ENCODE measurements around the gene GIMAP2. TPM values are rescaled to one million over a fixed set of nuclear protein-coding genes. Genes with fewer than 3 reads are reported as not detected.

GIMAP2 gene
- total RNA-seq, 1 donor from 2014 or later = not detected

DNA sequence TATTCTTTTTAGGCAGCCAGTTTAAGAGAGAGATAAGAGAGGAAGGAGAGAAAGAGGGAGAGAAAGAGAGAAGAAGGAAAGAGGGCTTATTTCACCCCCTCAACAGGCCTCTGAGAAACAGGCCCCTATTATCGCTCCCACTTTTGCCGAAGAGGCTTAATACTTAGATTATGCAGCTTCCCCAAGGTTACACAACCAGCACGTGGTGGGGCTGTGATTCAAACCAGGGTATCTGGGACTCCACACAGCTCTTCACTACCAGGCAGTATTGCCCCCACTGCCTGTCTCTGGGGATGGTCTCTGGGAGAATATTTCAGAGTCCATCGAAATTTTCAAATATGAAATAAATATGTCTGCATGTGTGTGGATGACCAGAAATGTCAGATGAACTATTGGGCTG is 33.9 kb downstream of the GIMAP2 start:
- TF ChIP-seq EZH2 (IDR thresholded peaks at IDR 0.05; ENCODE audit: insufficient read depth, low read length) (no peak), CTCF (IDR thresholded peaks at IDR 0.05; ENCODE audit: insufficient read depth, low read depth, low read length) (no peak)
- H3K79me2 ChIP-seq (ENCODE audit: insufficient read depth, low read length) = no peaks in the 10 kb centered on the region
- H3K9me3 ChIP-seq (ENCODE audit: insufficient read depth, low read depth, low read length) = no peaks in the 10 kb centered on the region
- Mint-ChIP-seq H3K4me3 (ENCODE audit: unreplicated experiment) (no peak overlapping the region), H3K36me3 (ENCODE audit: low read depth, unreplicated experiment) (no peaks in the 10 kb centered on the region), H3K27me3 (ENCODE audit: low read depth, unreplicated experiment) (peaks cover 41% of the 10 kb centered on the region), H3K9me3 (ENCODE audit: unreplicated experiment) (peaks cover 2% of the 10 kb centered on the region), H3K4me1 (ENCODE audit: low read depth, unreplicated experiment) (no peaks in the 10 kb centered on the region), H3K27ac (ENCODE audit: unreplicated experiment) (no peak overlapping the region)
- no peak overlapping the region for H3K9ac ChIP-seq (ENCODE audit: low read length)
- H4K20me1 ChIP-seq (ENCODE audit: insufficient read depth, low read length) = no peaks in the 10 kb centered on the region
- DNase-seq (ENCODE audit: low read depth) (no peak), FAIRE-seq (no peak)
- H2AFZ ChIP-seq (ENCODE audit: low read depth, low read length) = no peak overlapping the region
- no peaks in the 10 kb centered on the region for H3K4me1 ChIP-seq (ENCODE audit: insufficient read depth, low read length)
- no peak overlapping the region for H3K4me3 ChIP-seq (ENCODE audit: insufficient read depth, low read depth, low read length)
- no peak overlapping the region for H3K27ac ChIP-seq (ENCODE audit: low read depth, low read length)
- H3K27me3 ChIP-seq (ENCODE audit: insufficient read depth, low read length) = no peaks in the 10 kb centered on the region
- no peak overlapping the region for H3K4me2 ChIP-seq (ENCODE audit: low read length)
- H3K36me3 ChIP-seq (ENCODE audit: insufficient read depth, low read length) = no peaks in the 10 kb centered on the region

GRCh38 chr7:150719960-150720891 is 34.7 kb downstream of the GIMAP2 start:
- Mint-ChIP-seq H3K4me3 (ENCODE audit: unreplicated experiment) (no peak overlapping the region), H3K27me3 (ENCODE audit: low read depth, unreplicated experiment) (peaks cover 41% of the 10 kb centered on the region), H3K9me3 (ENCODE audit: unreplicated experiment) (peaks cover 2% of the 10 kb centered on the region), H3K27ac (ENCODE audit: unreplicated experiment) (no peak overlapping the region), H3K36me3 (ENCODE audit: low read depth, unreplicated experiment) (no peaks in the 10 kb centered on the region), H3K4me1 (ENCODE audit: low read depth, unreplicated experiment) (no peaks in the 10 kb centered on the region)
- no peaks in the 10 kb centered on the region for H3K79me2 ChIP-seq (ENCODE audit: insufficient read depth, low read length)
- no peak for FAIRE-seq
- H3K9ac ChIP-seq (ENCODE audit: low read length) = no peak overlapping the region
- no peaks in the 10 kb centered on the region for H3K4me1 ChIP-seq (ENCODE audit: insufficient read depth, low read length)
- no peaks in the 10 kb centered on the region for H3K36me3 ChIP-seq (ENCODE audit: insufficient read depth, low read length)
- H3K9me3 ChIP-seq (ENCODE audit: insufficient read depth, low read depth, low read length) = no peaks in the 10 kb centered on the region
- DNase-seq (ENCODE audit: low read depth) = no peak
- TF ChIP-seq EZH2 (IDR thresholded peaks at IDR 0.05; ENCODE audit: insufficient read depth, low read length) (no peak), CTCF (IDR thresholded peaks at IDR 0.05; ENCODE audit: insufficient read depth, low read depth, low read length) (no peak)
- no peak overlapping the region for H3K27ac ChIP-seq (ENCODE audit: low read depth, low read length)
- no peaks in the 10 kb centered on the region for H3K27me3 ChIP-seq (ENCODE audit: insufficient read depth, low read length)
- H4K20me1 ChIP-seq (ENCODE audit: insufficient read depth, low read length) = no peaks in the 10 kb centered on the region
- H2AFZ ChIP-seq (ENCODE audit: low read depth, low read length) = no peak overlapping the region
- H3K4me3 ChIP-seq (ENCODE audit: insufficient read depth, low read depth, low read length) = no peak overlapping the region
- no peak overlapping the region for H3K4me2 ChIP-seq (ENCODE audit: low read length)

GRCh38 chr7:150721970-150722373 is 36.5 kb downstream of the GIMAP2 start:
- DNase-seq (ENCODE audit: low read depth) (no peak), FAIRE-seq (no peak)
- H3K9ac ChIP-seq (ENCODE audit: low read length) = no peak overlapping the region
- Mint-ChIP-seq H3K4me3 (ENCODE audit: unreplicated experiment) (no peak overlapping the region), H3K27me3 (ENCODE audit: low read depth, unreplicated experiment) (peaks cover 40% of the 10 kb centered on the region), H3K36me3 (ENCODE audit: low read depth, unreplicated experiment) (no peaks in the 10 kb centered on the region), H3K4me1 (ENCODE audit: low read depth, unreplicated experiment) (no peaks in the 10 kb centered on the region), H3K9me3 (ENCODE audit: unreplicated experiment) (peaks cover 7% of the 10 kb centered on the region), H3K27ac (ENCODE audit: unreplicated experiment) (no peak overlapping the region)
- H2AFZ ChIP-seq (ENCODE audit: low read depth, low read length) = no peak overlapping the region
- no peaks in the 10 kb centered on the region for H3K79me2 ChIP-seq (ENCODE audit: insufficient read depth, low read length)
- no peak for TF ChIP-seq EZH2 (IDR thresholded peaks at IDR 0.05; ENCODE audit: insufficient read depth, low read length)
- no peak for TF ChIP-seq CTCF (IDR thresholded peaks at IDR 0.05; ENCODE audit: insufficient read depth, low read depth, low read length)
- H3K4me2 ChIP-seq (ENCODE audit: low read length) = no peak overlapping the region
- no peaks in the 10 kb centered on the region for H3K4me1 ChIP-seq (ENCODE audit: insufficient read depth, low read length)
- no peaks in the 10 kb centered on the region for H4K20me1 ChIP-seq (ENCODE audit: insufficient read depth, low read length)
- H3K9me3 ChIP-seq (ENCODE audit: insufficient read depth, low read depth, low read length) = no peaks in the 10 kb centered on the region
- no peak overlapping the region for H3K4me3 ChIP-seq (ENCODE audit: insufficient read depth, low read depth, low read length)
- no peaks in the 10 kb centered on the region for H3K36me3 ChIP-seq (ENCODE audit: insufficient read depth, low read length)
- H3K27ac ChIP-seq (ENCODE audit: low read depth, low read length) = no peak overlapping the region
- no peaks in the 10 kb centered on the region for H3K27me3 ChIP-seq (ENCODE audit: insufficient read depth, low read length)

Data from astrocyte (in vitro differentiated cells and primary cell).